Stomach smooth muscle (tissue), 2 donors: ENCODE measurements around the gene LIPC.

Experiments used
- H3K27ac ChIP-seq: one replicate; pipeline ENCODE4 v1.7.0; 2013; ENCODE audit warnings: mild to moderate bottlenecking, low read length, inconsistent platforms
- H3K27me3 ChIP-seq, 2 donors: one replicate each; pipeline ENCODE4 v1.7.0; 2013; ENCODE audit warnings: low read length in 2 of 2; ENCODE audit not compliant: insufficient read depth in 2 of 2, control insufficient read depth in 1 of 2
- H3K36me3 ChIP-seq, 2 donors: one replicate each; pipeline ENCODE4 v1.7.0; 2013; ENCODE audit warnings: low read length in 2 of 2; ENCODE audit not compliant: control insufficient read depth in 2 of 2, insufficient read depth in 2 of 2
- H3K4me1 ChIP-seq: one replicate; pipeline ENCODE4 v1.7.0; 2013; ENCODE audit warnings: low read length; ENCODE audit not compliant: control insufficient read depth, insufficient read depth
- H3K4me3 ChIP-seq, 2 donors: one replicate each; pipeline ENCODE4 v1.7.0; 2013; ENCODE audit warnings: low read length in 2 of 2
- H3K9ac ChIP-seq, 2 donors: one replicate each; pipeline ENCODE4 v1.7.0; 2013; ENCODE audit warnings: low read length in 2 of 2, mild to moderate bottlenecking in 1 of 2
- H3K9me3 ChIP-seq, 2 donors: one replicate each; pipeline ENCODE4 v1.7.0; 2013; ENCODE audit warnings: low read length in 2 of 2; ENCODE audit not compliant: control insufficient read depth in 2 of 2
- donor health status: healthy.
- donor health status: Pancreatic carcinoma.

Gene LIPC

DNA sequence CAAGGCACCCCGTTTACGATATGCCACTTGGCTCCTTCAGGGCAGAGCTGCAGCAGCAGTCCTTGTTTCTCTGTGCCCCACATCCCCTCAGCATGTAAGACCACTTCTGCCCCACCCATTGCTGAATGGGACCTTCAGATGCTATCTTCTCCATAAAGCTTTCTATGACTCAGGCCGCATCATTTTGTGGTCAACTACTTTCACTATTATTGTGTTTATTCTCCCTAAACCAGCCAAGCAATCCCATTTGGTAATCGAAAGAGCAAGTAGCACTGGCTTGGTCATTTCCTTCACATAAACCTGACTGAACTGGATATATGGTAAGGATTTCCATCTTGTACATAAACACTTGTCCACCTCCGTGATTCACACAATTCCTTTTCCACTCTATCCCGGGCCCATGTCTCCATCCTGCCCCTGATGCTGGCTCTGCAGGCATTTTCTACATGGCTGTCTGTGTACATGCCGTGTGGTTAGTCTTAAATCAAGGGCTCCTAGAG, 25.7 kb downstream of the LIPC start:
- Histone ChIP-seq H3K36me3 (no peaks in the 10 kb centered on the region), H3K4me3 (no peak overlapping the region), H3K9ac (no peak overlapping the region), H3K27me3 (no peaks in the 10 kb centered on the region), H3K4me1 (peaks cover 5% of the 10 kb centered on the region), H3K9me3 (no peaks in the 10 kb centered on the region), H3K27ac (no peak overlapping the region)

DNA sequence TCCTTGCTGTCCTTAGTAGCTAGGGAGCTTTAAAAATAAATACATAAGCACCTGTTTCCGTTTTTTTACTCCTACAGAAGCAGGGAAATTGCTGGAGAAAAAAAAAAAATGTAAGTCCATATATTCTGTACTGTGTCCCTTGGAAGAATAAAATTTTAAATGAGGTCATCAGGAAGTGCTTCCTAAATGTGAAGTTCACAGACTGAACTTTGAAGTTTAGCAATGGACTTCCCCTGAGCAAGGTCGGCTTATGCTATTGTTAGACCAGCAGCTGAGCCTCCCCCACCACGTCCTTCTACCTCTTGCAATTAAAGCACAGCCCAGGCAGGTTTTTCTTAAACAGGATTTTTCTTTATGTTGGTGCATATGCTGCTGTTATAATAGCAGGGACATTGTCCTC, 26.3 kb downstream of the LIPC start:
- Histone ChIP-seq H3K4me1 (peaks cover 5% of the 10 kb centered on the region), H3K27me3 (no peaks in the 10 kb centered on the region), H3K4me3 (no peak overlapping the region), H3K9ac (no peak overlapping the region), H3K27ac (no peak overlapping the region), H3K9me3 (no peaks in the 10 kb centered on the region), H3K36me3 (no peaks in the 10 kb centered on the region)

- H3K4me1 ChIP-seq: peaks cover 5% of the 10 kb centered on the region
- H3K9ac ChIP-seq: no peak overlapping the region
- no peaks in the 10 kb centered on the region for H3K9me3 ChIP-seq
- H3K4me3 ChIP-seq: no peak overlapping the region
- H3K27me3 ChIP-seq: no peaks in the 10 kb centered on the region
- no peak overlapping the region for H3K27ac ChIP-seq
- H3K36me3 ChIP-seq: no peaks in the 10 kb centered on the region
Measured at GRCh38 chr15:58459045-58459444, 27.3 kb downstream of the LIPC start.

DNA sequence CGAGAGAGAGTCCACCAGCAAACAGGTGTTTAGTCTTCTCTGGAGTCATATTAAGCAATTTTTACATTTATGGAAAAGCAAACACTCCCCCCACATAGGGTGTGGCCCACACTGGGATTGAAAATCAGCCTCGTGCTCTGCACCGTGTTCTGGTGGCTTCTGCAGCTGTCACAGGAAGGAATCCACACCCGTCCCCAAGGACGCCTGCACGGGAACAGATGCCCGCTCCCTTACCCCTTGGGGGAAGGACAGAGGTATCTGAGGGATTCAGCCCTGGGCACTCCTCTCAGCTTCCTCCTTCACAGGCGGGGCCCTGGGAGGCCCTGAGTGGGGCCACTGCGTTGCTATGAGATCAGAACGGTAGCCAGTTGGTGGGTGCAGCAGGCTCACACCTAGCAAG, 27.8 kb downstream of the LIPC start:
- H3K9me3 ChIP-seq: no peaks in the 10 kb centered on the region
- H3K27ac ChIP-seq: no peak overlapping the region
- no peak overlapping the region for H3K4me3 ChIP-seq
- peaks cover 5% of the 10 kb centered on the region for H3K4me1 ChIP-seq
- H3K36me3 ChIP-seq: no peaks in the 10 kb centered on the region
- no peaks in the 10 kb centered on the region for H3K27me3 ChIP-seq
- no peak overlapping the region for H3K9ac ChIP-seq

- H3K36me3 ChIP-seq: no peaks in the 10 kb centered on the region
- peaks cover 5% of the 10 kb centered on the region for H3K4me1 ChIP-seq
- H3K9me3 ChIP-seq: no peaks in the 10 kb centered on the region
- H3K27ac ChIP-seq: peak overlapping the region; percentile 0
- H3K27me3 ChIP-seq: no peaks in the 10 kb centered on the region
- no peak overlapping the region for H3K4me3 ChIP-seq
- H3K9ac ChIP-seq: no peak overlapping the region
Measured at GRCh38 chr15:58460116-58460790, 28.5 kb downstream of the LIPC start.

DNA sequence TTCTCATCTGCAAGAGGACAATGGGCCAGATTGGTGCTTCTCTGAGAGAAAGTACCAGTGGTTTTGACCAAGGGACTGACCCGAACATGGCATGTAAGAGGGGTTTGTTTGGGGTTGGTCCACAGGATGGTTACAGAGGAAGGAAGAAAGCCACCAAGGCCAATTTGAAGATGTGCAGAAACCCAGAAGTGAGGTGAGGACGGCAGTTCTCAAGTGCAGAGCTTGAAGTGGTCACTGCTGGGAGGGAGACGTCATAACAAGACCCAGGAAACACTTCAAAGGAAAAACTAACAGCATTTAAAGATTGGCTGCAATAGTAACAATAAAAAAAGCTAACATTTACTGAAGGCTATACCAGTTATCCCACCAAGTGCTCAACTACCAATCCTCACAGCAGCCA, 29.1 kb downstream of the LIPC start:
- no peaks in the 10 kb centered on the region for H3K9me3 ChIP-seq
- H3K4me1 ChIP-seq: peaks cover 5% of the 10 kb centered on the region

GRCh38 chr15:58462547-58462946, 30.8 kb downstream of the LIPC start:
- Histone ChIP-seq H3K36me3 (no peaks in the 10 kb centered on the region), H3K4me1 (peaks cover 5% of the 10 kb centered on the region), H3K27ac (no peak overlapping the region), H3K4me3 (no peak overlapping the region), H3K9ac (no peak overlapping the region), H3K27me3 (no peaks in the 10 kb centered on the region), H3K9me3 (no peaks in the 10 kb centered on the region)

More for the DNA sequence above, 29.1 kb downstream of the LIPC start:
- no peak overlapping the region for H3K27ac ChIP-seq
- no peak overlapping the region for H3K9ac ChIP-seq
- no peak overlapping the region for H3K4me3 ChIP-seq
- H3K36me3 ChIP-seq: no peaks in the 10 kb centered on the region
- H3K27me3 ChIP-seq: no peaks in the 10 kb centered on the region

GRCh38 chr15:58462973-58463663, 31.3 kb downstream of the LIPC start:
- no peaks in the 10 kb centered on the region for H3K9me3 ChIP-seq
- peaks cover 5% of the 10 kb centered on the region for H3K4me1 ChIP-seq
- H3K27me3 ChIP-seq: no peaks in the 10 kb centered on the region
- H3K27ac ChIP-seq: no peak overlapping the region
- H3K4me3 ChIP-seq: no peak overlapping the region
- H3K9ac ChIP-seq: no peak overlapping the region
- no peaks in the 10 kb centered on the region for H3K36me3 ChIP-seq

GRCh38 chr15:58463815-58464650, 32.2 kb downstream of the LIPC start:
- H3K4me3 ChIP-seq: no peak overlapping the region
- no peaks in the 10 kb centered on the region for H3K9me3 ChIP-seq
- no peaks in the 10 kb centered on the region for H3K27me3 ChIP-seq
- H3K4me1 ChIP-seq: peaks cover 5% of the 10 kb centered on the region
- H3K36me3 ChIP-seq: no peaks in the 10 kb centered on the region
- no peak overlapping the region for H3K9ac ChIP-seq
- no peak overlapping the region for H3K27ac ChIP-seq

GRCh38 chr15:58465070-58465469, 33.3 kb downstream of the LIPC start:
- H3K4me1 ChIP-seq: peaks cover under 1% of the 10 kb centered on the region

More at GRCh38 chr15:58465070-58465469, 33.3 kb downstream of the LIPC start:
- H3K27ac ChIP-seq: no peak overlapping the region
- no peaks in the 10 kb centered on the region for H3K36me3 ChIP-seq
- no peaks in the 10 kb centered on the region for H3K27me3 ChIP-seq
- H3K9ac ChIP-seq: no peak overlapping the region
- no peaks in the 10 kb centered on the region for H3K9me3 ChIP-seq
- H3K4me3 ChIP-seq: no peak overlapping the region
